Measurements from ENCODE around the gene CCNH. TPM values are rescaled to one million over a fixed set of nuclear protein-coding genes. Genes with fewer than 3 reads are reported as not detected.

The CCNH gene
- total and polyA plus RNA-seq, 2 of the 4 experiments (the other 2 are of a cell fraction): 37.4 to 100 TPM

DNA sequence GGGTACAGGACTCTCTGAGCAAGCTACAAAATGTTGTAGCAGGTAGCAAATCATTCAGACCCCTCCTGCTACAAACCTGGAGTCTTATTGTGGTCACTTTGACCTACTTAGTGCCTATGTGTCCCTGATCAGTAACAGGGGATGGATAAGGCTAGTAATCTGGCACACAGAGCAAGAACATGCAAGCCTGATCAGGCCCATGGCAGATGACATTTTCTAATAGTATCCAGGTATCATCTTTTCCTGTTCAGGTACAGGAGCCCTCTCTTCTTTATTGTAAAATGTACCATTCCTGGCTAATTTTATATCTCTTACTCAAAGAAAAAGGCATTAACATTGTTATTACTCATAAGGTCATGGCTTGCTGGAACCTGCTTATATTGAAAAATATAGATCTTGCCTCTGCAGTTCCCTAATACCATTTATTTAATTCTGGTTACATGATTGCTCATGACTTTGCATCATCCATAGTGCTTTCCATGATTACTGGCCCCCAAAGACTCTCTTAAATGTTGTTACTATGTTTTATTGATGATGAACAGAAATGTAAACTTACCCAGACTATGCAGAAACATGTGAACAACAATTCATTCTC lies 18.2 kb upstream of the CCNH start:
- BruUV-seq (replicated peaks): no TSS peak
- H3K56ac ChIP-seq (ENCODE audit: extremely low read depth, insufficient read depth, low read length): no peak overlapping the region
- no peak overlapping the region for H4K8ac ChIP-seq (ENCODE audit: low read depth in 2 of 2, low read length in 2 of 2)
- H4K91ac ChIP-seq (ENCODE audit: insufficient read depth, low read depth, low read length): no peak overlapping the region
- H3K27me3 ChIP-seq (ENCODE audit: control insufficient read depth, insufficient read depth, low read length): no peaks in the 10 kb centered on the region
- H4K5ac ChIP-seq (ENCODE audit: low read depth, low read length): no peak overlapping the region
- H3K79me1 ChIP-seq (ENCODE audit: low read depth in 1 of 2, low read length in 2 of 2): no peaks in the 10 kb centered on the region
- in situ Hi-C loops (cut with MboI; ENCODE audit: low sequenced_read_pairs) (no loop called here), dilution Hi-C loops (cut with HindIII; ENCODE audit: low sequenced_read_pairs, unreplicated experiment) (no loop called here), intact Hi-C loops (cut with micrococcal nuclease) (no loop called here)
- ChIA-PET CTCF (no interaction called here), POLR2A (ENCODE audit: unreplicated experiment) (interaction anchor here (0.6 kb wide), 1 partner anchor 132 kb away, joined by 3 read pairs; no protein-coding TSS in a partner anchor)
- no peak overlapping the region for H3K9ac ChIP-seq (ENCODE audit: low read depth, low read length)
- no peak overlapping the region for H3K4ac ChIP-seq (ENCODE audit: low read depth, low read length)
- DNase-seq: no peak
- H3K18ac ChIP-seq (ENCODE audit: low read depth, low read length): no peak overlapping the region
- no peak overlapping the region for H3K27ac ChIP-seq (ENCODE audit: insufficient read depth, low read length)
- H2AK9ac ChIP-seq (replicated peaks; ENCODE audit: low read depth, low read length, poor library complexity): no peak overlapping the region
- H2AFZ ChIP-seq (replicated peaks; ENCODE audit: low read length, poor library complexity): no peak overlapping the region
- H4K20me1 ChIP-seq (ENCODE audit: insufficient read depth, low read length): no peaks in the 10 kb centered on the region
- H3K4me1 ChIP-seq (ENCODE audit: control insufficient read depth, insufficient read depth, low read length): no peaks in the 10 kb centered on the region
- no peak overlapping the region for H2BK5ac ChIP-seq (ENCODE audit: low read depth, low read length, poor library complexity, severe bottlenecking)
- H3K4me2 ChIP-seq (ENCODE audit: low read depth, low read length): no peak overlapping the region
- H2AK5ac ChIP-seq (ENCODE audit: low read depth, low read length): no peak overlapping the region
- no peak overlapping the region for H2BK20ac ChIP-seq (ENCODE audit: low read depth, low read length)
- ATAC-seq (ENCODE audit: low read depth): no peak
- no peak overlapping the region for H3K4me3 ChIP-seq (ENCODE audit: insufficient read depth, low read depth, low read length)
- H3K9me1 ChIP-seq (ENCODE audit: insufficient read depth, low read length): no peaks in the 10 kb centered on the region
- no peaks in the 10 kb centered on the region for H3K36me3 ChIP-seq (ENCODE audit: control insufficient read depth, insufficient read depth, low read length)
- H3K9me3 ChIP-seq (ENCODE audit: control insufficient read depth, insufficient read depth, low read length): no peaks in the 10 kb centered on the region
- H2BK15ac ChIP-seq (ENCODE audit: low read depth, low read length): no peak overlapping the region
- no peak overlapping the region for H2BK120ac ChIP-seq (ENCODE audit: low read depth, low read length)
- H3K23ac ChIP-seq (ENCODE audit: low read depth, low read length): no peak overlapping the region
- no peak overlapping the region for H3K14ac ChIP-seq (replicated peaks; ENCODE audit: low read depth, low read length)
- no peak for TF ChIP-seq BHLHE40 (IDR thresholded peaks at IDR 0.05; ENCODE audit: low read depth, low read length)
- TF ChIP-seq RCOR1 (IDR thresholded peaks at IDR 0.05; ENCODE audit: insufficient replicate concordance, low read length): no peak
- TF ChIP-seq CTCF (conservative IDR thresholded peaks at IDR 0.05; ENCODE audit: low read depth, low read length): no peak
- no peak for TF ChIP-seq MAFK (IDR thresholded peaks at IDR 0.05; ENCODE audit: low read depth, low read length)
- TF ChIP-seq FOS (IDR thresholded peaks at IDR 0.05; ENCODE audit: low read depth, low read length): no peak
- no peak for TF ChIP-seq MXI1 (IDR thresholded peaks at IDR 0.05; ENCODE audit: borderline replicate concordance, low read depth, low read length)
- TF ChIP-seq CHD1 (IDR thresholded peaks at IDR 0.05; ENCODE audit: low read depth, low read length): no peak
- no peak for TF ChIP-seq RFX5 (IDR thresholded peaks at IDR 0.05; ENCODE audit: low read depth, low read length)
- no peak for TF ChIP-seq RAD21 (IDR thresholded peaks at IDR 0.05; ENCODE audit: low read length)
- no peak for TF ChIP-seq MAZ (IDR thresholded peaks at IDR 0.05; ENCODE audit: borderline replicate concordance, low read depth, low read length)
- TF ChIP-seq POLR2A (IDR thresholded peaks at IDR 0.05; ENCODE audit: low read depth, low read length): no peak
- no peak for TF ChIP-seq NFE2L2 (IDR thresholded peaks at IDR 0.05; ENCODE audit: low read depth, low read length)
- TF ChIP-seq ELK1 (IDR thresholded peaks at IDR 0.05; ENCODE audit: borderline replicate concordance, low read depth, low read length): no peak
- TF ChIP-seq USF2 (IDR thresholded peaks at IDR 0.05; ENCODE audit: low read depth, low read length): no peak
- TF ChIP-seq CEBPB (IDR thresholded peaks at IDR 0.05; ENCODE audit: low read depth, low read length): no peak
- TF ChIP-seq SMC3 (IDR thresholded peaks at IDR 0.05; ENCODE audit: low read depth, low read length): no peak

All from IMR-90 (cell line).